Measurements from ENCODE around the gene LARP4.
"Not testable (repeated sequence)": the region's sequence is repeated elsewhere in the genome, so short reads cannot be mapped to it uniquely, and the experiment has no call there.

The LARP4 gene

DNA sequence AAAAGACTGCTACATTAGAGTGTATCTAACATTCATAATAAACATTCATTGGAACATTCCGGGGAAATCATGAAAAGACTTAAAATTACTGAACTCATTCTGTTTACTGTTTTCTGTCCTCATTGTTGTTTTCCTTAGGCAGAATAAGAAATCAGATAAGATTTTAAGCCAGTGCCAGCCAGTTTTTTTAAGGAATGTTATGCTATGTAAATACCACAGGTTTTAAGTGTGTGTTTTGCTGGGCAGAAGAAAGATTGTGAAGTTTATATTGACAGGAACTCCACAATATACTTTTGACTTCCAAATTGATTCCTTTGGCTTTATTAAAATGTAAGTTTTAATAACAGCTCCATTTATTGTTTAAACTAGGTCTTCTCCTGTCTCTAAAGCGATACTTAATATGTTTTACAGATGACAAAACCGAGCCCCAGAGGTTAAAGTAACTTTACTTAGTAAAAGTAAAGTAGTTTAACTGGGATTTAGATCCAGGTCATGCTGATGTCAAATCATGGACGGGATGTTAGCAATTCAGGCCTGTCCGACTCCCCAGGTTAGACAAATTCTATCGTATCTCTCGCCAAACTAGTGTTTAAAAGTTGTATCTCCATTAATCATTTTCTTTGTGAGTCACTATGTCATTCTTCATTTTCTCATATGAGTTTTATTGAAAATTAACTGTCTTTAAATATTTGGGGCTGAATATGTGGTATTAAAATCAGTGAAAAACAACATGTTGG, 1.7 kb downstream of the LARP4 start:
- DNase-seq, result no peak

- DNase-seq, result no peak
These were observed 2.3 kb downstream of the LARP4 start for GRCh38 chr12:50403001-50403440.

GRCh38 chr12:50404307-50404706, 3.6 kb downstream of the LARP4 start:
- DNase-seq, result no peak

GRCh38 chr12:50411051-50411660, 10.5 kb downstream of the LARP4 start:
- DNase-seq, result no peak

GRCh38 chr12:50415899-50416479, 15.3 kb downstream of the LARP4 start:
- DNase-seq, result no peak

DNA sequence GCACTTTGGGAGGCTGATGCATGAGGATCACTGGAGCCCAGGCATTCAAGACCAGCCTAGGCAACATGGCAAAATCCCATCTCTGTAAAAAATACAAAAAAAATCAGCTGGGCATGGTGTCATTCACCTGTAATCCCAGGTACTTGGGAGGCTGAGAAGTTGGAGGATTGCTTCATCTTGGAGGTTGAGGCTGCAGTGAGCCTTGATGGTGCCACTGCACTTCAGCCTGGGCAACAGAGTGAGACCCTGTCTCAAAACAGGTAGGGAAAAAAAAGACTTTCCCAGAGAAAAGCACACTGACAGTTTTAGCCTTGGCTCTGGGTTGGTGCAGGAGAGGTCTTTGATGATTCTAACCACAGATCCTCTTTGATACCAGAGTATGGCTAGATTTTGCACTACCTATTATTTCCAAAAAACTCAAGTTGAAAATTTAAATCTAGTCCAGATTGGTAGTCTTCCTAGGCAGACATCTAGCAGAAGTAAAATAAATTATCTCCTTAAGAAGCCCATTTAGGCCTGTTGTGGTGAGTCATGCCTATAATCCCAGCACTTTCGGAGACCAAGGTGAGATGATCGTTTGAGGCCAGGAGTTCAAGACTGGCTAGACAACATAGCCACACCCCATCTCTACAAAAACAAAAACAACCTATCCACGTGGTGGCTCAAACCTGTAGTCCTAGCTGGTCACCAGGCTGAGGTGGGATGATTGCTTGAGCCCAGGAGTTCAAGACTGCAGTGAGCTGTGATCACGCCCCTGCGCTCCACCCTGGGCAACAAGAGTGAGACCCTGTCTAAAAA, 18.6 kb downstream of the LARP4 start:
- no peak for DNase-seq

DNA sequence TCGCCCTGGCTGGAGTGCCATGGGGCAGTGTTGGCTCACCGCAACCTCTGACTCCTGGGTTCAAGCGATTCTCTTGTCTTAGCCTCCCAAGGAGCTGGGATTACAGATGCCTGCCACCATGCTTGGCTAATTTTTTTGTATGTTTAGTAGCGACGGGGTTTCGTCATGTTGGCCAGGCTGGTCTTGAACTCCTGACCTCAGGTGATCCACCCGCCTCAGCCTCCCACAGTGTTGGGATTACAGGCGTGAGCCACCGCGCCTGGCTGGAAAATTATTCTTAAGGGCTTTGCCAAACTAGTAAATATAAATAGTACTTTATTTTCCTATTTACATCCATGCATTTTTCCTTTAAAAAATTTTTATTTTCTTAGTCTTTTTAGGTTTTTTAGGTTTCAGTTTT, 22.2 kb downstream of the LARP4 start:
- DNase-seq, result not testable (repeated sequence)

GRCh38 chr12:50423342-50423741, 22.7 kb downstream of the LARP4 start:
- not testable (repeated sequence) for DNase-seq

- DNase-seq, result no peak
These were observed 25.0 kb downstream of the LARP4 start for GRCh38 chr12:50425589-50426258.

DNA sequence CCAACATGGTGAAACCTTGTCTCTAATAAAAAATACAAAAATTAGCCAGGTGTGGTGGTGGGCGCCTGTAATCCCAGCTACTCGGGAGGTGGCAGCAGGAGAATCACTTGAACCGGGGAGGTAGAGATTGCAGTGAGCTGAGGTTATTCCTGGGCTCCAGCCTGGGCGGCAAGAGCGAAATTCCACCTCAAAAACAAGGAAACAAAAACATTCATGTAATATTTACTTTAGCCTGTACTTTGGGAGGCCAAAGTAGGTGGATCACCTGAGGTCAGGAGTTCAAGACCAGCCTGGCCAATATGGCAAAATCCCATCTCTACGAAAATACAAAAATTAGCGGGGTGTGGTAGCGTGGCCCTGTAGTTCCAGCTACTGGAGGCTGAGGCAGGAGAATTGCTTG, 31.0 kb downstream of the LARP4 start:
- not testable (repeated sequence) for DNase-seq

GRCh38 chr12:50440288-50440687, 39.6 kb downstream of the LARP4 start:
- no peak for DNase-seq

GRCh38 chr12:50441763-50442162, 41.1 kb downstream of the LARP4 start:
- no peak for DNase-seq

- DNase-seq, result no peak
These were observed 41.7 kb downstream of the LARP4 start for GRCh38 chr12:50442178-50442908.

DNA sequence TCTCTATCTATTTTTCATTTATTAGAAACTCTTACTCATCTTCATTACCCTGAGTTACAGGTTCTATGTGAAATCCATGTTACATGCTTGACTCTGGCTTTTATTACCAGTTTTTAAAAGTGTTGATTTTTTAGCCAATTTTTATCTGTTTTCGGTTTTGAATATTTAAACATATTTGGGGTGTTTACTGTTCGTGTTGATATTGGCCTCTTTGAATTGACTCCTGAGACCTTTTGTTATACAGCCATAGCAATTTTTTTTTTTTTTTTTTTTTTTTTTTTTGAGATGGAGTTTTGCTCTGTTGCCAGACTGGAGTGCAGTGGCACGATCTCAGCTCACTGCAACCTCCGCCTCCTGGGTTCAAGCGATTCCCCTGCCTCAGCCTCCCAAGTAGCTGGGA, 49.0 kb downstream of the LARP4 start:
- DNase-seq, result not testable (repeated sequence)

- DNase-seq, result no peak
These were observed 52.1 kb downstream of the LARP4 start for GRCh38 chr12:50452795-50453194.

DNA sequence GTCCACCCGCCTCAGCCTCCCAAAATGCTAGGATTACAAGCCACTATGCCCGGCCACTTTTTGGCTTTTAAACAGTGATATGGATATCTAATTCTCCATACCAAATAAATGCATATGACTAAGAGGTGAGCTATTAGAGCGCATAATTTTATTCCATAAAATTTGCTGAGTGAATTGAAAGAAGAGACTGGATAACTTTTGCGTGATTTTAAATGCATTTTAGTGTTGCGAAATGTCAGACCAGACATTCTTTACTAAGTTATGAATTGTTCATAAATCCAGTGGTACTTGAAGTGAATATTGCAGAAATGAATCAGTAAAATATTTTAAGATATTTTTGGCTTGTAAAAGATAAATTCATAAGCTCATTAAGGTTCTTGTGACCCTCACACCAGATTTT, 53.2 kb downstream of the LARP4 start:
- DNase-seq, result no peak

DNA sequence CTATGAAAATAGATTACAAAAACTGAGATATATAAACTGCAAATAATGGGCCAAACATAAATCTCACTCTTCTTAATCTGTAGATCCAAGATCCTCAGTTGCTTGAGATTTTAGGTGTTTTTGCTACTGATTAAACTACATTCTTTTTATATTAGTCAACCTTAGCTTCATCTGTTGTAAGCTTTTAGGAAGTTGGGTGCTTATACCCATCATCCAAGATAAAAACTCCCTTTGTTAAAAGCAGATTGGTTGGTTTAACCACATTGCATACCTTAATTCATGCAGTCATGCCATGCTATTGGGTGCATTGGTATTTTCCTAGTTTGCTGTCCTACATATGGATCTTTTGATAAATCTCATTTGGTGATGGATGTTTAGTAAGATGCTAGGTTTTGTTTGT, 57.9 kb downstream of the LARP4 start:
- no peak for DNase-seq

DNA sequence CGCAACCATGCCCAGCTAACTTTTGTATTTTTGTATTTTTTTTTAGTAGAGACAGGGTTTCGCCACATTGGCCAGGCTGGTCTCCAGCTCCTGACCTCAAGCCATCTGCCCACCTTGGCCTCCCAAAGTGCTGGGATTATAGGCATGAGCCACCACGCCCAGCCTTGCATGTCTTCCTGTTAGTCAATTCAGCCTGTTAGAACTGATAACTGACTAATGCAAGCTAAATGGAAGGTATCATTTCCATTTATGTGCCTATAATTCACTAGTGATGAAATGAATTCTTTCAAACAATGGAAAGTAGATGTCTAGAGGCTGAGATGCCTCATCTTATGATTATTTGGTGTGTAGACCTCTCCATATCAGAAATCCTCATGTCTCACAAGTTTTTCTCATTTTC, 66.8 kb downstream of the LARP4 start:
- no peak for DNase-seq

DNA sequence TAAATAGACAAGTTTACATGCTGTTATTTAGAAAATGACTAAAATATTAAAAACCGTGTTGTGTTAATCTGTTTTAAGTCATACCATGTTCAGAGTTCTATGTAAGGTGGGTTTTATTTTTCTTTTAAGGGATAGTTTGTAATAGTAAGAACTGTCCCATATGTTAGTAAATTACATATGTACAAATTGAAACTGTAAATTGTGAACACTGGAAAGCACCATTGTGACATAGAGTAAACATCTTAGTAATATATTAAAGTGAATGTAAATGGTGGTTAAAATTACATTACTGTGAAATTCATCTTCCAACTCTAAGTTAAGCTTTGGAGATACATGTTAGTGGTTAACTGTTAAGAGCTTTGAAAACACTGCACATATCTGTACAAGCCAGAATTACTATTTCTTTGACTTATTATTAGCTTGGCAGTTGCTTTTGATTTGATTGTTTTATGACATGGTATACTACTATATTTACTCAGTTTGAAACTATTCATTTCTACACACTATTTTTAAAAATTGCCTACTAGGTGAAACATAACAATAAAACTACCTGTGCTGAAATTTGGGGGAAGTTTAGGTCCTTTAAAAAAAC, 76.7 kb downstream of the LARP4 start:
- DNase-seq, result no peak

- DNase-seq, result no peak
These were observed 81.9 kb downstream of the LARP4 start for GRCh38 chr12:50482571-50482970.

GRCh38 chr12:50483488-50483887, 82.8 kb downstream of the LARP4 start:
- no peak for DNase-seq

DNA sequence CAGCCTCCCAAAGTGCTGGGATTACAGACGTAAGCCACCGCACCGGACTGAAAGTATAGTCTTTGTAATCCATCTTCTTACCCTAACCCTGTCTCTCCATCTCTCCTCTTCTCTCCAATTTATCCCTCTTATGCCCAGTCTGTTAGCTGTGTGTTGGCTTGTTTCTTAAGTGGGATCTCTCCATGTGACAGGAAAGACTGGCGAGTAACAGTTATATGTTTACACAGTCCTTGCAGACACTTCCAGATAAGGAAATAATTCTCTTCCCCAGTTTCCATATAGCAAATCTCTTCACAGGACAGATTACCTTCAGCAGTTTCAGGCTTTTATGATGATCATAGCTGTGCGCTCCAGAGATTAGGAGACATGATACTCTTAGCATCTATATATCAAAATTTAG, 88.1 kb downstream of the LARP4 start:
- DNase-seq, result no peak

Data from CD4-positive, alpha-beta T cell treated with Interleukin-4 for 1 hour (primary cell).